Stimulated activated CD8-positive, alpha-beta memory T cell treated with anti-CD3 and anti-CD28 coated beads, Interleukin-7, amount 100 ng/mL, for 48 hours (primary cell): Measurements from ENCODE around the gene PGLYRP3.

Experiments
- DNase-seq, 2 donors: peaks; one replicate each; pipeline ENCODE4 v3.0.0-alpha.2; 2020; ENCODE audit warnings: low read depth in 1 of 2; ENCODE audit errors: extremely low read depth in 1 of 2

The PGLYRP3 gene

DNA sequence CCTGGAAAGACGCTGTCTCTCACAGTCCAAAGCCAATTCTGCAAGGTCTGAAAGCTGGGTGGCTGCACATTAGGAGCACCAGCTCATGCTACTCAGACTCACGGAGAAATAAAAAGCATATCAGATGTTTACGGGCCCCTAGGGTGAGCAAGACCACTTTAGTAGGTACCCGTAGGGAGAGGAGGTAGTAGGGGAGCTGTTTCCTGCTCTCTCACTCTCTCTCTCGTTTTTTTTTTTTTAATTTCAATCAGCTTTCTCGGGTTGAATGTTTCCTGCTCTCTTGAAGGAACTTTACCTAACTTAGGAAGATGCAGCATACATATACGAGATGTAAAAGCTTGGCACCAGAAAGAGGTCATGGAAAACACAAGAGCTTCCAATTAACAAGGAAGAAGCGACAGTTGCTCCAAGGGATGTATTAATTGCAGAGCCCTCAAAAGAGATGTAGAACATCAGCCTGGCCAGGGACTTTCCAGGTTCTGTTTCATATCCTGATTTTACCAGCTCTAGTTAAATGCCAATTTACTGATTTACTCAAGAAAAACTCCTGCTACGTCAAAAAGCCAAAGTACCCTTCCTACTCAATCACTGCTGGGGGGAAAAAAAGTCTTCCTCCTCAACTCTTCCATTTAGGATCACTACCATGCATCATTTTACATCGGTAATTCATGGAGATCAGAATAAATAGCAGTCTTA lies 50.1 kb downstream of the PGLYRP3 start:
- no peak for DNase-seq

DNA sequence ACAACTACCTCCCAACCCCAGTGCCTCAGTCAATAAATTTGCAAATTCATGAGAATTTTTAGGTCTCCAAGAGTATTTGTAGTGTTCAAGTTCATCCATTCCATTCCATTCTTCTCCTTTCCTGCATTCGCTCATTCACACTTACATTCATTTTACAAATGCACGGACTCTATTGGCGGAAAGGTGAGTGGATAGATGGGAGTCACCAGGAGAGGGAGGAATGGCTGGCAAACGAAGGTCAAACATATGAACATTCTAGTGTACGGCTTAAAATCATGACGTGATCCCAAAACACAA lies 50.7 kb downstream of the PGLYRP3 start:
- no peak for DNase-seq

DNA sequence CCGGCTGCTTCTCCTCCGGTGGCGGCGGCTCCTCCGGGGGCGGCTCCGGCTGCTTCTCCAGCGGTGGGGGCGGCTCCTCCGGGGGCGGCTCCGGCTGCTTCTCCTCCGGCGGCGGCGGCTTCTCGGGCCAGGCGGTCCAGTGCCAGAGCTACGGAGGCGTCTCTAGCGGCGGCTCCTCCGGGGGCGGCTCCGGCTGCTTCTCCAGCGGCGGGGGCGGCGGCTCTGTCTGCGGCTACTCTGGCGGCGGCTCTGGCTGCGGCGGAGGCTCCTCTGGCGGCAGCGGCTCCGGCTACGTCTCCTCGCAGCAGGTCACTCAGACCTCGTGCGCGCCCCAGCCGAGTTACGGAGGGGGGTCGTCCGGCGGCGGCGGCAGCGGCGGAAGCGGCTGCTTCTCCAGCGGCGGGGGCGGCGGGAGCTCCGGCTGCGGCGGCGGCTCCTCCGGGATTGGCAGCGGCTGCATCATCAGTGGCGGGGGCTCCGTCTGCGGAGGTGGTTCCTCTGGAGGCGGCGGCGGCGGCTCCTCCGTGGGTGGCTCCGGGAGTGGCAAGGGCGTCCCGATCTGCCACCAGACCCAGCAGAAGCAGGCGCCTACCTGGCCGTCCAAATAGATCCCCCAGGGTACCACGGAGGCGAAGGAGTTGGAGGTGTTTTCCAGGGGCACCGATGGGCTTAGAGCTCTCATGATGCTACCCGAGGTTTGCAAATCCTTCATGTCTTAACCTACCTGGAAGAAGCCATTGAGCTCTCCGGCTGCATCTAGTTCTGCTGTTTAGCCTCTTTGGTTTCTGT lies 51.3 kb downstream of the PGLYRP3 start:
- no peak for DNase-seq

DNA sequence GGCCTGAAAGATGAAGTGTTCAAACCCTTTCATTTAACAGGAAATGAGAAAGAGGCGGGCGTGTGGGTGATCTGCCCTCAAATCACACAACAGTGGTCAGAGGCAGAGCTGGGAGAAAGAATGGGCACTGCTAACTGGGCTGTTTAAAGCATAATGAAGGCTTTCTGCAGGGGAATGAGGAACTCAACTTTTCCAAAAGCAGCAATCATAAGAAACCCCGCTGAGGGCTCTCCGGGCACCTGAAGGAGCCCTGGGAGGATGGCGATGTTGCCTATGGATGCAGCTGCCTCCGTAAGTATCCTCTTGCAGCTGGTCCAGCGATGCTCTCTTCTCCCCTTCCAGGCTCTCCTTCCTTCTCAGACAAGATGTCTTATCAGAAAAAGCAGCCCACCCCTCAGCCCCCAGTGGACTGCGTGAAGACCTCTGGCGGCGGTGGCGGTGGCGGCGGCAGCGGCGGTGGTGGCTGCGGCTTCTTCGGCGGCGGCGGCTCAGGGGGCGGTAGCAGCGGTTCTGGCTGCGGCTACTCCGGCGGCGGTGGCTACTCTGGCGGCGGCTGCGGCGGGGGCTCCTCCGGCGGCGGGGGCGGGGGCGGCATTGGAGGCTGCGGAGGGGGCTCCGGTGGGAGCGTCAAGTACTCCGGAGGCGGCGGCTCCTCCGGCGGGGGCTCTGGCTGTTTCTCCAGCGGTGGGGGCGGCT lies 52.0 kb downstream of the PGLYRP3 start:
- DNase-seq: peak in 1 of 2 donors; percentile 9

DNA sequence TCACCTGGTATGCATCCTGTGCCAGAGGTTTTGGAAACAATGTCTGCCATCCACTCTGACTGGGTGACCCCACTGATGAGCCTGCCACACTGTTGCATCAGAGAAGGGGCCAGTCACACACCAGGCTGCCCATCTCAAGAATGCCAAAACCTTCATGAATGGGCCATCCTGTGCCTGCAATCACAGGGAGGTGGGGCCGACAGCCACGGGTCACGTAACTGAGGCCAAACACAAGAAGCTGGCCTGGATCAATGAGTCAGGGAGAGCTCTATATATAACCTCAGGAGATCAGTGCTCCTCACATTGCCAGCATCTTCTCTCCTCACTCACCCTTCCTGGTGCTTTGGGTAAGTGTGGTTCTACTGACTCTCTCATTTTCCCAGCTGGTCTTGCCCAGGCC lies 53.4 kb downstream of the PGLYRP3 start, which contains the start of gene LORICRIN:
Gene LORICRIN, plus strand, starts transcription at position 301 of the 400 bp plus-strand sequence. CDS start 1,263 bp downstream, outside the sequence.
- DNase-seq: no peak

DNA sequence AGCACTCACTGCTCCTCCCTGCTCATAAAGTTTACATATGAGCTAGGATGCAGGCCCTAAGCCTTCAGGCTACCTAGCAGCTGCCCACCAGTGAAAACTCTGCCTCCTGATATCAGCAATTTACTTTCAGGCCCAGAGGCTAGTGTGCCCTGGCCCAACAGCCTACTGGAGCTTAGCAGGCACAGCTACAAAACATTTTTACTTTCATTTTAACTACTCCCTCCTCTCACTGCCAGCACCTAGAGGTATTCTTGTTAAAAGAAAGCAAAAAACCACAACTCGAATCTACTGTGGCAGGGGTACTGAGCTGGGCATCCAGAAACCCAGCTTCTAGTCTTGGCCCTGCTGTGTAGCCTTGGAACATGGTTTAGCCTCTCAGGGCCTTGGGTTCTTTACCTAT lies 59.1 kb downstream of the PGLYRP3 start:
- no peak for DNase-seq

DNA sequence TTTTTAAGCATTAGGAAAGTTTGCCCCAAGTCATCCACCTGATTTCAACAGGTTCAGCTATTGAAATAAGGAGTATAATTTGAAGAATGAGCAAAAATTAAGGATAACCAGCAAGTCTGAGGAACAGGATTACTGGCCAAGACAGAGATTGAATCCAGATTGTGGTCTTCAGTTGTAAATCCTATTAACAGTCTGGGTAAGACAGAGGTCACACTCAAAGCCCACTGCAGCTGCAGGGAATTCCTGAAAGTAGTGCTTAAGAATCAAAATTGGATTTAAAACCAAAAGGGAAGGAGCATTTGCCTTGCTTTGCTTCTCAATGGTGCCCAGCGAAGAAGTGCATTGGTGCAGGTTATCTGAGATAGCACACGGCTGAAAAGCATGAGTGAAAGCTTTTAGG lies 59.7 kb downstream of the PGLYRP3 start:
- no peak for DNase-seq

DNA sequence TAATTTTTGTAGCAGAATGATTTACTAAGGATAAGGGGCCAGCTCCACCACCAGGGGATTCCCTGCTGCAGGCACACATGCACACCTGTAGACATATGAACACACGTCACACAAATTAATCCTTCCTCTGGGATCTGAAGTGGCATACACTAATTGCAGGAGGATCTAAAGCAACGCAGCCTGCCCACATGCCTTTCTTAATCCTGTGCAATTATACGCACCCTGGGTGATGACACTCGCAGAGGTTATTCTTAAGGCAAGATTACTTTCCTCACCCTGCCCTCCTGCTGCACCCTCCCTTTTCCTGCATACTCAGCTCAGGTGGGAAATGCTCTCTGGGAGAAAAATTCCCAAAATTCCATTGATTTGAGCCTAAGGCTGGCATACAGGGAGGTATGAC lies 60.8 kb downstream of the PGLYRP3 start:
- DNase-seq: no peak

DNA sequence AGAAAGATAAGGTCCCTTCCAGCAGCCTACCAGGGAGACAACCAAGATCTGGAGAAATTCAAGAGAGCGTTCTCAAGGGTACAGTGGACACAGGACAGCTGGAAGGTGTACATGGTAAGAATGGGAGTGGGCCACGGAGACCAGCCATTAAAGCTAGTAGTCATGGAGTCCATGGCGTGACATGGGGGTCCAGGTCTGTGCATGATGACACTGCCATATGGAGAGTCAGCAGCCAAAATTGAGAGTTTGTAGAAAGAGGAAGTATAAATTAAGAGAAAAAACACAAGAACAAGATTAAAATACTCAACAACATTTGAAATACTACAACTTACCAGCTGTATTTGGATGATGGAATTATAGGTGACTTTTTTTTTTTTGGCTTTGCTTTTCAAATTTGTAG lies 61.2 kb downstream of the PGLYRP3 start:
- no peak for DNase-seq

DNA sequence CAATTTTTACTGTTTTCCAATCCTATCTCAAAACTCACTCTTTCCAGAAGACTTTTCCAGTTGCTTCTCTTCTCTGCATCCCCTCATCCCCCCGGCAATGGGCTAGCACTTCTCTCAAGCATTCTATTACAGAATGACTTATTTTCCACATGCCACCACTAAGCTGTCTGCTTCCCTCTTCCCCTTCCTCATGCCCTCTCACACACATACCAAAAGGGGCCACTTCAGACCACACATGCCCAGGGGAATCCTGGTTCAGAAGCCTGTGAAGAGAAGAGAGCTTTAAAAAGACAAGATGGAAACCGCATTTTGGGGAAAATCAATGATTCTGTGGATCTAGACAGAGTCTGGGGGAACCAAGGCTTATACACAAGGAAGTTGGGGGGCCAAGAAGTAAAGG lies 61.7 kb downstream of the PGLYRP3 start:
- no peak for DNase-seq

DNA sequence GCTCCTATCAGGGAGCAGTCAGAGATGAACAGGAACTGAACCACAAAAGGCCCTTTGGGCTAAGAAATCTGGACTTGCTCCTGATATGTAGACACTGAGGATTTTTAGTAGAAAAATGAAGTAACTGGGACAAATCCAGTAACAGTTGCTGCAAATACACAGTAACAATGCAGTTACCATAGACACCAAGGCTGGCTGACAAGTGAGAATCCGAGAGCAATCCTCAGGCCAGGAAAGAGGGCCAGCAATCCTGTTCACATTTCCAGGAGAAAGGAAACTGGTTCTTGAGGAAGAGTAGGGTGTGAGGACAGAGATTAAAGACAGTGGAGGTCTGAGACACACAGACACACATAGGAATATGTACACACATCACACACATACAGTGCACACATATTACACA lies 62.6 kb downstream of the PGLYRP3 start:
- no peak for DNase-seq

DNA sequence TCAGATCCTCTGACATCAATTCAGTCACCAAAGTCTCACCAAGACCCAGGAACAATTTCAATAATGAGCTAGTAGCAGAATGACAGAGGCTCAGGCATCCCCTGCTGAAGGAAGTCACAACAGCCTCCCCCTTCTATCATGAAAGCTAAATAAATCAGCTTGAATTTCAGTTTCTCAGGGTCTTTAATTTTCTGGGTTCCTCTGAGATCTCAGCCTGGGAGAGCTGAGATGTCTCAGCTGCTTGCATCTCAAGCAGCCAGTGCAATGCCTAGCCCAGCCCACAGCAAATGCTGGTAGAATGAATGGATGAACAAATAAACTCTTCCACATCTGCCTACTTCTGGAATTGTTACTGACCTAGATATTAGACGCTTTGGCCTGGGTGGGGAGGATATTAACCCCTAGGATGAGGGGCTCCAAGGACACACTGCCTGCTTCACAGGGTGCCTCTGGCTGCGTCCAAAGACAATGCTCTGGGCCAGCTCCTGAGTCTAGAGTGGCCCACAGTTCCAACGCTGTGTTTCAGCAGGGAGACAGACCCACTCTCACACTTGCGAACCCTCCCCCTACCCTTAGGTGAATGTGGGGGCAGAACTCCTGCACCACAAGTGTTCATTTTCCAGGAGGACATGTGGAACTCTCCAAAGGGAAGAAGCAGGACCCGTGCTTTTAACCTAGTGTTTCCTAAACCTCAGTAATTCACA lies 64.4 kb downstream of the PGLYRP3 start:
- DNase-seq: no peak
